22Rv1 (cell line): ENCODE results near the gene STAT6.

Source experiments
- H3K27ac ChIP-seq: fragments of 450-650 bp; 2 replicates; pipeline ENCODE4 v1.5.1; 2017
- CTCF ChIP-seq: fragments of 450-650 bp; IDR thresholded peaks from 2 replicates; pipeline ENCODE4 v1.5.1; 2017; ENCODE audit warnings: mild to moderate bottlenecking
- ZFX ChIP-seq: fragments of 450-650 bp; IDR thresholded peaks from 2 replicates; pipeline ENCODE4 v1.6.1; 2017; ENCODE audit warnings: antibody characterized with exemption, borderline replicate concordance

STAT6 gene

DNA sequence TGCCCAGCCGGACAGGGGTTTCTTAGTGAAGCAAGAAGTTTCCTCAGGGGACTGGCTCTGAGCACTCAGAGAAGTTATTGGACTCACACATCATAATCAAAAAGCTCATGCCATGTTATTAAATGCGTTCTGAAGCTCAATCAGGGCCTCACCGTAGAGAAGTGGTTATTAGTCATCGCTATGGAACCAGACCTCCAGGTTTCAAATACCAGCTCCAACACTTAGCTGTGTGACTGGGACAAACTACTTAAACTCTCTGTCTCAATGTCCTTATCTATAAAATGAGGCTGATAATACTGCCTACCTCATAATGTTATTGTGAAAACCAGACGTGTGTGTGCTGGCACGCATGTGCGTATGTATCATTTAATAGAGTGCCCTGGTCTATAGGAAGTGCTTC lies 7.3 kb downstream of the STAT6 start:
- H3K27ac ChIP-seq: no peak overlapping the region
- TF ChIP-seq CTCF (no peak), ZFX (no peak)

- H3K27ac ChIP-seq: no peak overlapping the region
- TF ChIP-seq CTCF (no peak), ZFX (no peak)
Observed at GRCh38 chr12:57101892-57102695, 9.1 kb downstream of the STAT6 start.

DNA sequence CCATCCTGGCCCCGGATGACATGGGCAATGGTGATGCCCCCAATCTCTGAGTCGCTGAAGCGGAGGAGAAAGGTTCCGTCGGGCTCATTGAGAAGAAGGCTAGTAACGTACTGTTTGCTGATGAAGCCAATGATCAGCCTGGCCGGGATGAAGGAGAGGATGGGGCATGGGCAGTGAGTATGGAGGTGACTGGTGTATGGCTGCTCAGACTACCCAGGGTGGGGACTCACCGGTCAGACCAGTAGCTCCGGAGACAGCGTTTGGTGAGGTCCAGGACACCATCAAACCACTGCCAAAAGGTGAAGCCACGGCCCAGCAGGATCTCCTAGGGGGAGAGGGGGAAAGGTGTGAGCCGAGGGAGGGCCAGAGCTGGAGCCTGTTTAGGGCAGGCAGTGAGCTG lies 11.4 kb downstream of the STAT6 start:
- TF ChIP-seq ZFX: no peak
- no peak for TF ChIP-seq CTCF
- peak overlapping the region; percentile 27; the same call in 1 of the 2 replicates for H3K27ac ChIP-seq

DNA sequence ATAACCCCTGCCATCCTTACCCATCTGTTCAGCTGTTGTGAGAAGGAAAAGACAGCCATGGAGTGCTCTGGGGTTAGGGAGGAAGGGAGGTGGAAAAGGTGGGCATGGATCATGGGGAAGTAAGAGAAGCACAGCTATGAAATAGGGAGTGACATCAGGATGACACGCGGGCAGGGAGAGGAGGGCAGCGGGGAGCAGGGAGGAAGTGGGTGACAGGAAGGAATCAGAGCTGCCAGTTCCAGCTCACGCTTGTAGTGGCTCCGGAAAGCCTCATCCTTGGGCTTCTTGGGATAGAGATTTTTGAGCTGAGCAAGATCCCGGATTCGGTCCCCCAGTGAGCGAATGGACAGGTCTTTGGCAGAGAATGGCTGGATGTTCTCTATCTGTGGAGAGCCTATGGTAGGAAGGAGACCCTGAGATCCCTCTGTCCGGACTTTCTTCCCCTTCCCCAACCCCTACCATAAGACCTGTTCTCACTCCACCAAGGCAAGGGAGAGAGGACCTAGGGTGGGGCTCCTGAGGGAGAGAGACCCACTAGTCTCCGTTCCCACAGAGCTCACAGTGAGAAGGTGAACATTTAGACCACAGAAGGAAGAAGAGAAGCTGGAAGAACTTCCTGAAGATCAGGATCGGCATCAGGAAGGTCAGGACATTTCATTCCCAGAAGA lies 12.0 kb downstream of the STAT6 start:
- TF ChIP-seq CTCF: no peak
- no peak for TF ChIP-seq ZFX
- H3K27ac ChIP-seq: no peak overlapping the region

DNA sequence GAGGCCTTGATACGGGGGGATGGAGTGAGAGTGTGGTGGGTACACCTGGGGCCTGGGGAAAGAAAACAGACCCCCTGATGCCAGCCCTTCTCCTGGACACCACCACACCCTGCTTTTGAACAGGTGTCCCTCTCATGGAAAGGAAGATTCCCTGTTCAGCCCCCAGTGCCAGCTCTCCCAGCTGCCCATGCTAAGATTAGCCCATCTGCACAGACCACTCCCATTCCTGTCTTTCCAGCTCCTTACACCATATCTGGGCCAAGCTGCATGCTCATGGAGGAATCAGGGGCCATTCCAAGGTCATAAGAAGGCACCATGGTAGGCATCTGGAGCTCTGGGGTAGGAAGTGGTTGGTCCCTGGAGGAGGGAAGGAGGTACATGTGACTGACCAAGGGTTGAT lies 12.6 kb downstream of the STAT6 start:
- H3K27ac ChIP-seq: peak overlapping the region; percentile 17; the same call in 1 of the 2 replicates
- TF ChIP-seq CTCF (no peak), ZFX (no peak)

DNA sequence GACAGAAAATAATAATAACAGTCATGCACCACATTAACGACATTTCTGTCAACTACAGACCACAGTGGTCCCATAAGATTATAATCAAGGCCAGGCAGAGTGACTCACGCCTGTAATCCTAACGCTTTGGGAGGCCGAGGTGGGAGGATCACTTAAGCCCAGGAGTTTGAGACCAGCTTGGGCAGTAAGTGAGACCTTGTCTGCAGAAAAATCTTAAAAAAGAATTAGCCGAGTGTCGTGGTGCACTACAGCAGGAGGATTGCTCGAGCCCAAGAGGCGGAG lies 13.7 kb downstream of the STAT6 start:
- TF ChIP-seq ZFX (no peak), CTCF (no peak)
- peak overlapping the region; percentile 17; the same call in 1 of the 2 replicates for H3K27ac ChIP-seq
